Glutamatergic neuron (in vitro differentiated cells): Measurements from ENCODE around the gene KEAP1. TPM values are rescaled to one million over a fixed set of nuclear protein-coding genes. Genes with fewer than 3 reads are reported as not detected.

Experiments
- DNase-seq: peaks from one replicate; pipeline ENCODE4 v3.0.0; 2022
- H3K27ac Mint-ChIP-seq: one replicate; pipeline ENCODE4 v1.8.0; 2020; ENCODE audit warnings: mild to moderate bottlenecking, mixed read lengths, inconsistent platforms; ENCODE audit not compliant: unreplicated experiment
- H3K27me3 Mint-ChIP-seq: one replicate; pipeline ENCODE4 v1.8.0; 2020; ENCODE audit warnings: mild to moderate bottlenecking, moderate library complexity, mixed read lengths, inconsistent platforms; ENCODE audit not compliant: unreplicated experiment
- H3K36me3 Mint-ChIP-seq: one replicate; pipeline ENCODE4 v1.8.0; 2020; ENCODE audit warnings: mild to moderate bottlenecking, mixed read lengths, inconsistent platforms; ENCODE audit not compliant: unreplicated experiment
- H3K4me1 Mint-ChIP-seq: one replicate; pipeline ENCODE4 v1.8.0; 2020; ENCODE audit warnings: mild to moderate bottlenecking, low read depth, mixed read lengths, inconsistent platforms; ENCODE audit not compliant: unreplicated experiment
- H3K4me3 Mint-ChIP-seq: one replicate; pipeline ENCODE4 v1.8.0; 2020; ENCODE audit warnings: mild to moderate bottlenecking, mixed read lengths, inconsistent platforms; ENCODE audit not compliant: unreplicated experiment
- H3K9me3 Mint-ChIP-seq: one replicate; pipeline ENCODE4 v1.8.0; 2020; ENCODE audit warnings: mild to moderate bottlenecking, moderate library complexity, mixed read lengths, inconsistent platforms; ENCODE audit not compliant: unreplicated experiment
- total RNA-seq: library from RNA; stranded (reverse); fragmentation: NEBNext Ultra II Directional; extraction: Animal tissue kit (Norgen Biotek cat#: 25700); gene quantifications from one replicate; pipeline ENCODE4 v1.2.1, GENCODE V29; 2021; ENCODE audit not compliant: unreplicated experiment
- TF ChIP-seq, protein P1 (sequence below): fragments of 200-600 bp; sonication (generic); IDR thresholded peaks from one replicate; pipeline ENCODE4 v1.5.0; 2021; ENCODE audit not compliant: partially characterized antibody, unreplicated experiment

Gene KEAP1
- total RNA-seq, 1 donor from 2014 or later = 44.1 TPM

DNA sequence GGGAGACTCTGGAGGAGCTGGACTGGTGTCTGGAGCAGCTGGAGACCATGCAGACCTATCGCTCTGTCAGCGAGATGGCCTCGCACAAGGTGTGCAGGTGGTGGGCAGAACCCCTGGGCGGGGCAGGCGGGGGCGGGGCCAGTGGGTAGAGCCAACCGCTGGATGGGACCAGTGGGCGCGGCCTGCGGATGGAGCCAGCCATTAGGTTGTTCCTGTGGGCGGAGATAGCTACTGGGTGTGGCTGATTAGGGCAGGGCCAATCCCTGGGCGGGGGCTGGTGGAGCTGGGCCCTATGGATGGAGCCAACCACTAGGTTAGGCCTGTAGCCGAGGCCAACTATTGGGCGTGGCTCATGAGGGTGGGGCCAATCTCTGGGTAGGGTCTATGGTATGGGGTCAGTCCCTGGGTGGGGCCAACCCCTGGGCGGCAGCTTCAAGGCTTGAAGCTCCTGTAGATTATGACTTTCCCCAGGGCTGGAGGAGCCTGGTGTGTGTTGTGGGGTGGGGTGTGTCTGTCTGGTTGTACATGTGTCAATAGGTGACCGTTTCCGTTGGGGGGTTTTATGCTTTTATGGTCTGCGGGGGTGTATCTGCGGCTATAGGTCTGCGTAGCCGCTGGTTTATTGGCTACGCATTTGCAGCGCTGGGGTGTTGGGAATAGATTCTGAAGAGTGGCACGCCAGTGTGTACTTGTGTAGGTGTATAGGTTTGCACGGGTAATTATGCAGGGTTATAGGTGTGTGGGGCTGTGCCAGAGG is 52.1 kb downstream of the KEAP1 start:
- H3K36me3 Mint-ChIP-seq = no peaks in the 10 kb centered on the region
- H3K9me3 Mint-ChIP-seq = peaks cover 5% of the 10 kb centered on the region
- DNase-seq = no peak
- peaks cover 5% of the 10 kb centered on the region for H3K27me3 Mint-ChIP-seq
- H3K4me1 Mint-ChIP-seq = peaks cover 7% of the 10 kb centered on the region
- H3K4me3 Mint-ChIP-seq = no peak overlapping the region
- TF ChIP-seq, protein P1, sequence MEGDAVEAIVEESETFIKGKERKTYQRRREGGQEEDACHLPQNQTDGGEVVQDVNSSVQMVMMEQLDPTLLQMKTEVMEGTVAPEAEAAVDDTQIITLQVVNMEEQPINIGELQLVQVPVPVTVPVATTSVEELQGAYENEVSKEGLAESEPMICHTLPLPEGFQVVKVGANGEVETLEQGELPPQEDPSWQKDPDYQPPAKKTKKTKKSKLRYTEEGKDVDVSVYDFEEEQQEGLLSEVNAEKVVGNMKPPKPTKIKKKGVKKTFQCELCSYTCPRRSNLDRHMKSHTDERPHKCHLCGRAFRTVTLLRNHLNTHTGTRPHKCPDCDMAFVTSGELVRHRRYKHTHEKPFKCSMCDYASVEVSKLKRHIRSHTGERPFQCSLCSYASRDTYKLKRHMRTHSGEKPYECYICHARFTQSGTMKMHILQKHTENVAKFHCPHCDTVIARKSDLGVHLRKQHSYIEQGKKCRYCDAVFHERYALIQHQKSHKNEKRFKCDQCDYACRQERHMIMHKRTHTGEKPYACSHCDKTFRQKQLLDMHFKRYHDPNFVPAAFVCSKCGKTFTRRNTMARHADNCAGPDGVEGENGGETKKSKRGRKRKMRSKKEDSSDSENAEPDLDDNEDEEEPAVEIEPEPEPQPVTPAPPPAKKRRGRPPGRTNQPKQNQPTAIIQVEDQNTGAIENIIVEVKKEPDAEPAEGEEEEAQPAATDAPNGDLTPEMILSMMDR = no peak
- no peak overlapping the region for H3K27ac Mint-ChIP-seq

DNA sequence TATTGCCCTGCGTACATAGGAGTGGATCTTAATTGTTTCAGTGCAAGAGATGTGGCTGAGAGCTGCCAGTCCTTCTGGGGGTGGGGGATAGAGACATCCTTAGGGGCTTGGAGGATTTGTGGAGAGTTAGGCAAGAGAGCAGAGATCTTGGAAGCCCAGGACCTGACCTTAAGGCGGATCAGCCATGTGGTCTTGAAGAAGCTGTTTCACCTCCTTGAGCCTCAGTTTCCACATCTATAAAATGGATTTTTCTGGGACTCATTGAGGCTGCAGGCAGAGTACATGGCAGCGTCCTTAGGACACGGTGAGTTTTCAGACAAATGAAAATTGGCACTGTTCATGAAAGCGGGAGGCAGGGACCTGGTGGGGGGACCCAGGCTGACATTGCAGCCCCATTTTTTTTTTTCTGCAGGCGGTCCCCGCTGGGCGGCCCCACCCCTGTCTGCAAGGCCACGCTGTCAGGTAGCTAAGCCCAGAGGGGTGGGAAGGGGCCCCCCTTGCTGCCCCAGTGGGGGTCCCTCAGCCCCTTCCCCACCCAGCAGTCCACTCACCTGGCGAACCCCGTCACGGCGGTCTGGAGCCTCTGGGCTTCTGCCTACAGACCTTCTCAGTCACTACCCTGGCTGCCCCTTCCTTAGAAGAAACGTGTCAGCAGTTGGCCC is 52.8 kb downstream of the KEAP1 start:
- H3K36me3 Mint-ChIP-seq = no peaks in the 10 kb centered on the region
- H3K27me3 Mint-ChIP-seq = peaks cover 5% of the 10 kb centered on the region
- no peak for DNase-seq
- peaks cover 3% of the 10 kb centered on the region for H3K9me3 Mint-ChIP-seq
- H3K27ac Mint-ChIP-seq = no peak overlapping the region
- H3K4me1 Mint-ChIP-seq = peaks cover 5% of the 10 kb centered on the region
- H3K4me3 Mint-ChIP-seq = no peak overlapping the region
- TF ChIP-seq, protein P1 = no peak

DNA sequence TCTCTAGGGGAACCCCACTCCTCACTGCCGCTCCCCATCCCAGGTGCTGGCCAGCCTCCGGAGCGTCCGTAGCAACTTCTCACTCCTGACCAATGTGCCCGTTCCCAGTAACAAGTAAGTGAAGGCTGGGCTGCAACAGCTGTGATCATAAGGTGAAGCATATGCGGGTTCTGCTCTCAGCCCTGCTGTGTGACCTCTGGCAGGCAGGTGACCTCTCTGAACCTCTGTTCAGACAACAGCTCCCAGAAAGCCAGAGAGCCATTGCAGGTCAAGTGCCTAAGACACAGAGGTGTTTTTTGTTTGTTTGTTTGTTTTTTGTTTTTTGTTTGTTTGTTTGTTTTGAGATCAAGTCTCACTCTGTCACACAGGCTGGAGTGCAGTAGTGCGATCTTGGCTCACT is 54.1 kb downstream of the KEAP1 start:
- Mint-ChIP-seq H3K27ac (no peak overlapping the region), H3K9me3 (peaks cover 3% of the 10 kb centered on the region), H3K27me3 (peaks cover 5% of the 10 kb centered on the region), H3K36me3 (no peaks in the 10 kb centered on the region), H3K4me3 (no peak overlapping the region), H3K4me1 (peaks cover 5% of the 10 kb centered on the region)
- no peak for DNase-seq
- TF ChIP-seq, protein P1 = no peak

GRCh38 chr19:10442698-10443097 is 60.5 kb downstream of the KEAP1 start:
- TF ChIP-seq, protein P1 = no peak
- no peaks in the 10 kb centered on the region for H3K36me3 Mint-ChIP-seq
- H3K27me3 Mint-ChIP-seq = no peaks in the 10 kb centered on the region
- no peak for DNase-seq
- H3K4me1 Mint-ChIP-seq = no peaks in the 10 kb centered on the region
- H3K9me3 Mint-ChIP-seq = peaks cover 2% of the 10 kb centered on the region
- no peak overlapping the region for H3K27ac Mint-ChIP-seq
- no peak overlapping the region for H3K4me3 Mint-ChIP-seq

DNA sequence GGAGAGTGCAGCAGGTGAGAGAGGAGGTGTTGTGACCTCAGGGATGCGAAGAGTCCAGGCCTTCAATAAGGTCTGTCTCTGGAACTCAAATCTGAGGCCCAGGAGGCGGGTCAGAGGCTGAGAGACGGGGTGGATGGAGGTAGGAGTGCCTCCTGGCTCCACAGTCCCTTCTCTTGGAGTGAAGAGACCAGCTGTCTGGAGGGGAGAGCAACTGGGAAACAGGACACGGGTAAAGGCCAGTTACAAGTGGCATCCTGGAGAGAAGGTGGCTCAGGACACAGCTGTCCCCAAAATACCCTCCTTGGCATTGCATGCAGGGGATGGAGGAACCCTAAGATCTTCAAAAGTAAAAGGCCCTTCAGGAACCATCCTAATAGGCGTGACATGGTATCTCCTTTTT is 63.6 kb downstream of the KEAP1 start:
- Mint-ChIP-seq H3K4me3 (no peak overlapping the region), H3K9me3 (peaks cover 1% of the 10 kb centered on the region), H3K27ac (no peak overlapping the region), H3K4me1 (no peaks in the 10 kb centered on the region), H3K27me3 (no peaks in the 10 kb centered on the region), H3K36me3 (no peaks in the 10 kb centered on the region)
- TF ChIP-seq, protein P1 = no peak
- DNase-seq = no peak
